A673 (cell line): ENCODE data around the gene ERGIC1.
"Not testable (repeated sequence)": the region's sequence is repeated elsewhere in the genome, so short reads cannot be mapped to it uniquely, and the experiment has no call there.

Source experiments
- CTCF ChIP-seq: fragments of 300-800, 200-600 bp; sonication (generic); conservative IDR thresholded peaks from 2 replicates; pipeline ENCODE4 v1.5.1; 2017; ENCODE audit warnings: low read depth, mild to moderate bottlenecking, antibody characterized with exemption, low read length, moderate library complexity, mixed read lengths
- EZH2 ChIP-seq: fragments of 200-600 bp; sonication (generic); IDR thresholded peaks from 2 replicates; pipeline ENCODE4 v1.6.1; 2017; ENCODE audit warnings: borderline replicate concordance, low read depth, mild to moderate bottlenecking, mixed read lengths, antibody characterized with exemption, low read length; ENCODE audit not compliant: poor library complexity, severe bottlenecking

GRCh38 chr5:172851254-172851653 lies 17.2 kb downstream of the ERGIC1 start:
- not testable (repeated sequence) for TF ChIP-seq CTCF, EZH2
